OCI-LY7 (cell line): ENCODE measurements around the gene BAX. TPM values are rescaled to one million over a fixed set of nuclear protein-coding genes. Genes with fewer than 3 reads are reported as not detected.

Source experiments
- microRNA-seq: library from miRNA; unstranded; fragments of <30 nt; microRNA quantifications from one replicate; pipeline ENCODE4 v1.2.0, GENCODE V29; 2022; ENCODE audit warnings: borderline replicate concordance
- small RNA-seq: library from RNA; depleted of rRNA; stranded (forward); fragments of <200 nt; gene quantifications from one replicate; pipeline ENCODE3, GENCODE V24; 2014
- total RNA-seq, 2 experiments: library from RNA; depleted of rRNA in 1 of 2; stranded (reverse); fragments of >200 nt in 1 of 2; shearing (Covaris generic) in 1 of 2; gene quantifications; 2 replicates each; pipeline ENCODE4 v1.2.3, GENCODE V29; 2014 to 2022

The BAX gene
- total RNA-seq, 2 experiments from 2014 or later, result 83.9 to 95.2 TPM

Small RNAs within 50 kb of the gene (microRNA-seq; reads per million reads assigned to microRNA genes)
- not detected for gene MIR6798

Small RNAs within 50 kb of the gene (small RNA-seq; reads per million reads assigned to genes)
- not detected for gene AC026803.1
- gene MIR6798, result not detected

Other genes with a start within 250 kb of the BAX start
- 1.1 and 1.2 TPM in 2 replicates for gene MAMSTR, start 235.2 kb upstream of the BAX start, total RNA-seq (2014; rRNA removed; shearing (Covaris generic))
- gene MAMSTR, start 235.2 kb upstream of the BAX start, total RNA-seq (2022), result 1.2 and 1.8 TPM in 2 replicates
- 0.09 TPM in 1 of 2 replicates, not detected in the other for gene RASIP1, start 214.3 kb upstream of the BAX start, total RNA-seq (2014; rRNA removed; shearing (Covaris generic))
- gene RASIP1, start 214.3 kb upstream of the BAX start, total RNA-seq (2022), result 0.31 and 0.36 TPM in 2 replicates
- not detected in 2 replicates for gene IZUMO1, start 208.0 kb upstream of the BAX start, total RNA-seq (2014; rRNA removed; shearing (Covaris generic))
- gene IZUMO1, start 208.0 kb upstream of the BAX start, total RNA-seq (2022), result not detected in 2 replicates
- gene FUT1, start 202.2 kb upstream of the BAX start, total RNA-seq (2014; rRNA removed; shearing (Covaris generic)), result 0.03 and 0.08 TPM in 2 replicates
- gene FUT1, start 202.2 kb upstream of the BAX start, total RNA-seq (2022), result not detected in 2 replicates
- not detected in 2 replicates for gene FGF21, start 199.4 kb upstream of the BAX start, total RNA-seq (2014; rRNA removed; shearing (Covaris generic))
- not detected in 2 replicates for gene FGF21, start 199.4 kb upstream of the BAX start, total RNA-seq (2022)
- 44.5 and 47.2 TPM in 2 replicates for gene BCAT2, start 143.8 kb upstream of the BAX start, total RNA-seq (2014; rRNA removed; shearing (Covaris generic))
- 35.9 and 53.0 TPM in 2 replicates for gene BCAT2, start 143.8 kb upstream of the BAX start, total RNA-seq (2022)
- gene HSD17B14, start 118.4 kb upstream of the BAX start, total RNA-seq (2014; rRNA removed; shearing (Covaris generic)), result 4.5 and 4.9 TPM in 2 replicates
- 1.8 and 3.2 TPM in 2 replicates for gene HSD17B14, start 118.4 kb upstream of the BAX start, total RNA-seq (2022)
- 4.7 and 8.4 TPM in 2 replicates for gene PLEKHA4, start 86.3 kb upstream of the BAX start, total RNA-seq (2014; rRNA removed; shearing (Covaris generic))
- 8.1 and 8.8 TPM in 2 replicates for gene PLEKHA4, start 86.3 kb upstream of the BAX start, total RNA-seq (2022)
- gene PPP1R15A, start 82.5 kb upstream of the BAX start, total RNA-seq (2014; rRNA removed; shearing (Covaris generic)), result 31.5 and 31.7 TPM in 2 replicates
- gene PPP1R15A, start 82.5 kb upstream of the BAX start, total RNA-seq (2022), result 23.4 and 23.8 TPM in 2 replicates
- gene TULP2, start 56.1 kb upstream of the BAX start, total RNA-seq (2014; rRNA removed; shearing (Covaris generic)), result 0.47 TPM in 1 of 2 replicates, not detected in the other
- gene TULP2, start 56.1 kb upstream of the BAX start, total RNA-seq (2022), result 1.6 and 2.9 TPM in 2 replicates
- gene NUCB1, start 54.6 kb upstream of the BAX start, total RNA-seq (2014; rRNA removed; shearing (Covaris generic)), result 72.6 and 88.7 TPM in 2 replicates
- gene NUCB1, start 54.6 kb upstream of the BAX start, total RNA-seq (2022), result 73.6 and 85.3 TPM in 2 replicates
- gene DHDH, start 21.2 kb upstream of the BAX start, total RNA-seq (2014; rRNA removed; shearing (Covaris generic)), result not detected in 2 replicates
- 0.53 TPM in 1 of 2 replicates, not detected in the other for gene DHDH, start 21.2 kb upstream of the BAX start, total RNA-seq (2022)
- gene FTL, start 10.4 kb downstream of the BAX start, total RNA-seq (2014; rRNA removed; shearing (Covaris generic)), result 562 and 602 TPM in 2 replicates
- 438 and 467 TPM in 2 replicates for gene FTL, start 10.4 kb downstream of the BAX start, total RNA-seq (2022)
- gene GYS1, start 38.4 kb downstream of the BAX start, total RNA-seq (2014; rRNA removed; shearing (Covaris generic)), result 12.5 and 20.0 TPM in 2 replicates
- gene GYS1, start 38.4 kb downstream of the BAX start, total RNA-seq (2022), result 28.9 and 29.9 TPM in 2 replicates
- 265 and 272 TPM in 2 replicates for gene RUVBL2, start 39.0 kb downstream of the BAX start, total RNA-seq (2014; rRNA removed; shearing (Covaris generic))
- 125 and 146 TPM in 2 replicates for gene RUVBL2, start 39.0 kb downstream of the BAX start, total RNA-seq (2022)
- gene LHB, start 62.2 kb downstream of the BAX start, total RNA-seq (2014; rRNA removed; shearing (Covaris generic)), result 1.1 TPM in 1 of 2 replicates, not detected in the other
- gene LHB, start 62.2 kb downstream of the BAX start, total RNA-seq (2022), result not detected in 2 replicates
- not detected in 2 replicates for gene CGB3, start 69.5 kb downstream of the BAX start, total RNA-seq (2014; rRNA removed; shearing (Covaris generic))
- not detected in 2 replicates for gene CGB3, start 69.5 kb downstream of the BAX start, total RNA-seq (2022)
- not detected in 2 replicates for gene CGB2, start 77.0 kb downstream of the BAX start, total RNA-seq (2014; rRNA removed; shearing (Covaris generic))
- gene CGB2, start 77.0 kb downstream of the BAX start, total RNA-seq (2022), result not detected in 2 replicates
- not detected in 2 replicates for gene CGB1, start 82.0 kb downstream of the BAX start, total RNA-seq (2014; rRNA removed; shearing (Covaris generic))
- gene CGB1, start 82.0 kb downstream of the BAX start, total RNA-seq (2022), result not detected in 2 replicates
- gene CGB5, start 89.0 kb downstream of the BAX start, total RNA-seq (2014; rRNA removed; shearing (Covaris generic)), result not detected in 2 replicates
- not detected in 2 replicates for gene CGB5, start 89.0 kb downstream of the BAX start, total RNA-seq (2022)
- gene CGB8, start 94.2 kb downstream of the BAX start, total RNA-seq (2014; rRNA removed; shearing (Covaris generic)), result not detected in 2 replicates
- gene CGB8, start 94.2 kb downstream of the BAX start, total RNA-seq (2022), result not detected in 2 replicates
- gene CGB7, start 102.9 kb downstream of the BAX start, total RNA-seq (2014; rRNA removed; shearing (Covaris generic)), result not detected in 2 replicates
- not detected in 2 replicates for gene CGB7, start 102.9 kb downstream of the BAX start, total RNA-seq (2022)
- not detected in 2 replicates for gene NTF4, start 109.9 kb downstream of the BAX start, total RNA-seq (2014; rRNA removed; shearing (Covaris generic))
- gene NTF4, start 109.9 kb downstream of the BAX start, total RNA-seq (2022), result not detected in 2 replicates
- not detected in 2 replicates for gene KCNA7, start 117.8 kb downstream of the BAX start, total RNA-seq (2014; rRNA removed; shearing (Covaris generic))
- gene KCNA7, start 117.8 kb downstream of the BAX start, total RNA-seq (2022), result not detected in 2 replicates
- gene SNRNP70, start 130.6 kb downstream of the BAX start, total RNA-seq (2014; rRNA removed; shearing (Covaris generic)), result 392 and 446 TPM in 2 replicates
- gene SNRNP70, start 130.6 kb downstream of the BAX start, total RNA-seq (2022), result 181 and 198 TPM in 2 replicates
- gene LIN7B, start 159.5 kb downstream of the BAX start, total RNA-seq (2014; rRNA removed; shearing (Covaris generic)), result 5.5 and 14.7 TPM in 2 replicates
- gene LIN7B, start 159.5 kb downstream of the BAX start, total RNA-seq (2022), result 3.6 and 4.8 TPM in 2 replicates
- 5.9 and 8.3 TPM in 2 replicates for gene C19orf73, start 164.3 kb downstream of the BAX start, total RNA-seq (2014; rRNA removed; shearing (Covaris generic))
- gene C19orf73, start 164.3 kb downstream of the BAX start, total RNA-seq (2022), result 2.5 and 4.4 TPM in 2 replicates
- 17.1 and 21.2 TPM in 2 replicates for gene PPFIA3, start 164.7 kb downstream of the BAX start, total RNA-seq (2014; rRNA removed; shearing (Covaris generic))
- 16.2 and 17.8 TPM in 2 replicates for gene PPFIA3, start 164.7 kb downstream of the BAX start, total RNA-seq (2022)
- not detected in 2 replicates for gene HRC, start 200.5 kb downstream of the BAX start, total RNA-seq (2014; rRNA removed; shearing (Covaris generic))
- not detected in 2 replicates for gene HRC, start 200.5 kb downstream of the BAX start, total RNA-seq (2022)
- 11.6 and 20.9 TPM in 2 replicates for gene TRPM4, start 202.9 kb downstream of the BAX start, total RNA-seq (2014; rRNA removed; shearing (Covaris generic))
- 36.2 and 44.2 TPM in 2 replicates for gene TRPM4, start 202.9 kb downstream of the BAX start, total RNA-seq (2022)